GDM1 (cell line): Measurements from ENCODE around the gene RAB3B.

ENCODE experiments used
- DNase-seq: peaks from one replicate; lab custom pipeline; 2025; lab: John Stamatoyannopoulos, UW

RAB3B gene

DNA sequence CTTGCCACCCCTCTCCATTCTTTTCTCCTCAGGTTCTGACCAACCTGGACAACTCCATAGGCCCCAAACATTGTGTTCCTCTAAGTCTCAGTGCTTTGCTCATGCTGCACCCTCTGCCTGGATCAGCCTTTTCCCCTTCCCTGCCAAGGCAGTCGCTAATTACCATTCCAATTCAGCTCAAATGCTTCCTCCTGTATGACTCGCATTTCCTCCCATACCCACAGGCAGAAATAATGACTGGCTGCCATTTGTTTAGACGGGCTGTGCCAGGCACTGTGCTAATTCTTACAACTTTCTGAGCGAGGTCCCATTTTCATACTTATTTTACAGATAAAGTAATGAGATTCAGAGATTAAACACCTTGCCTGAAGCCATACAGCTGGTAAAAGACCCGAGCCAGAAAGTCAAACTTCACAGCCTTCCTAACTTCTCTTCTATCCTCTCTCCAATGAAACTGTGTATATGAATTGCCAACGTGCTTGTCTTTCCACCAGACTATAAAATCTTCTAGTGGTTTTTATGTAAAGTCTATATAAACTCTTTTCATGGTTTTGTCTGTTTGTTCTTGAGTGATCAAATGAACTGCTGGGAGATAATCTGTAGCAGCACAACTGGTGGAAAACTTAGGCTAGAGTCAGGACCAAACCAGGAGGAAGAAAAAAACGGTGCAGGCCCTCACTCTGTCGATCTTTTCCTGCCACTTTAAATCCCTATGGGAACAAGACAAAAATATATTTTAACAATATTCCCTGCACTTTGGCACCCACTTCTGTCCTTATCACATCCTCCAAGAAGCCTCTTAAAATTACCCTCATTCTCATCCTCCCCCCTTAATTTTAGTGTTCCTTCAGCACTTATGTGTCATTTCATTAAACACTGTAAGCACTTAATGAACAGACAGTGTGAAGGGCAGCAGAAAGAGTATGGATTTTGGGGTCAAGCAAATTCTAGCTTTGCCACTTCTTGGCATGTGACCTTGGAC lies 33.7 kb downstream of the RAB3B start:
- peak; percentile 32 for DNase-seq

DNA sequence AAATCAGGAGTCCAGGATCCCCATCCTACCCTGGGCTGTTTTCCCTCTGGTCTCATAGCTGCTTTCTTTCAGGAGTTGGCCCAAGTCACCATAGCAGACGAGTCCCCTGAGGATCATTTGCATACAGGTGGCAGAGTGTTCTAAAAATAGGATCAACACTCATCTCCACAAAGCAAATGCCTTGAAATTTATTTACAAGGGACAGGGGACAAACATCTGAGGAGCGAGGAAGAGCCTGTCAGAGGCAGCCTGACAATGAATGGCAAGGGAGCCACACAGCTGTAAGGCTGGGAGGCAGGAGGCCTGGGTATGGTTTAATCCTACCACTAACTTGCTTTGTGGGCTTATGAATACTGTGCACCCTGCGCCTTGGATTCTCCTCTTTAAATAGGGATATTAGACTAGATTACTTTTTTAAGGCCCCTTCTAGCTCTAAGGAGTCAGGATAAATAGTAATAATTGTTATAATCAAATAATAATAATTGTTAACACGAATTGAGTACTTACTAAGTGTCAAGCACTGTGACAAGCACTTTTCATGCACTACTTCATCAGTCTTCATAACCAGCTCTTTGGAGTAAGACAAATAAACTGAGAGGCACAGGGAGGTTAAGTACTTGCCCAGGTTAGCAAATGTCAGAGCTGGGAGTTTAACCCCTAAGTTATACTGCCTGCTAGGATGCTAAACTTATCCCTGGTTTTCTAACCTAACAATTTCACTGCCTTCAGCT lies 34.5 kb downstream of the RAB3B start:
- no peak for DNase-seq

DNA sequence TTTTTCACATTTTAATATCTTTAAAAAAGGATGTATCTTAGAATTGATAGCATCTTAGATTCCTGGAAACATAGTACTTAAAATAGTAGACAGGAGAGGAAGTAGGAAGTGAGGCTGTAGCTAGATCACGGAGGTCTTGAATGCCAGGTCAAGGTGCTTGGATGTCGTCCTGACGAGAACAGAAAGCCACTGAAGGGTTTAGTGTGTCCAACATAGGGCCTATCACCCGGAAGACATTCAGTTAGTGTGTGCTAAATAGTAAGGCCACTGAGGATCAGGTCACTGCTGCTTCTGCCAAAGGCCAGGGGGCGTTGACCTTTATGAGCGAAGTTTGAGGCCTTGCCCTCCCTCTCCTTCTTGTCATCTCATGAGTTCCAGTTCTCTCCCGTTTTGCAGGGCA lies 35.7 kb downstream of the RAB3B start:
- no peak for DNase-seq

DNA sequence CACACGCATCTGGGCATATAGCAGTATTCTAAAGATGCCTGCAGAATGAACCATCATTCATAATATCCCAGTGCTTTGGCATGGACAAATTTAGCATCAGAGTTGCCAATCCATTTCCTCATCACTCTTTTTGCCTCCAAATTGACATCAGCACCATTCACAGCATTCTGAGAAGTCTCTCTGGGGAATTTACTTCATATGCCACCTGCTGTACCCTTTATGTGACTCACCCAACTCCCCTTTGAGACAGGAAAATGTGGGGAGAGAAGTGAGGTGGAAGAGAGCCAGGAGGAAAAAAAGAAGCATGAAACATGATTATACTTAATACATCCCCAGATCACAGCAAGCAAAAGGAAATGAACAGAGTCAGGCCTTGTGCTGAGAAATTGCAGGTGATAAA lies 37.4 kb downstream of the RAB3B start:
- DNase-seq = no peak

DNA sequence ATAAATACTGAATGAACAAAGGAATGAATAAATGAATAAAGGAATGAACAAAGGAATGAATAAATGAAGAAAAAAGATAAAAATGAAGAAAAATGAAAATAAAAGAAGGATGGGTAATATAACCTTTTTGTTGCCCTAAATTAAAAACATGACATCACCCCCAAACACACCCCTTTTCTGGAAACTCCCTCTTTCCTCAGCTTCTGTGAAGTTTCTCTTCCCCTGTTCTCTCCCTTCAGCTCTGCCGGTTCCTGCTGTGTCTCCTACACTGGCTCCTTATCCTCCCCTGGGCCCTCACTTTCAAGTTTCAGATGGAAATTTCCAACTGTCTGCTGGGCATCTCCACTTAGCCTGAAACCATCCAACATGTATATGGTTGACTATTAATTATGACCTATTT lies 37.9 kb downstream of the RAB3B start:
- no peak for DNase-seq

DNA sequence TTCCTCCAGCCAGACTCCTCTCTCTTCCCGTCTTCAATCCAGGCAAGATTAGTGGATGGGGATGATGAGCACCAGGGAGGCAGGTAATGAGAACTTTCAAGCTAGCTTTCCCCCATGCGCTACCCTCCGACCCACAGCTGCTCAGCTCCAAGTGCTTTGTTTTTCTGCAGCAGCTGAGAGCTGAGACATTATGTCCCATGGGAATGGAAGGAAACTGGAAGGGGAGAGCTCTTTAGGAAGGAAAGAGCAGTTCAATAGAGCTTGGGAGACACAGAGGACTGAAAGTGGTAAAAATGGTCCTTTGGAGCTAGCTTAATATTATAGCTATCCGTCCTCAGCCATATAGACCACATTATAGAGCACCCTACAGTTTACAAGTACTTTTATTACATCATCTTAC lies 39.8 kb downstream of the RAB3B start:
- DNase-seq = no peak

DNA sequence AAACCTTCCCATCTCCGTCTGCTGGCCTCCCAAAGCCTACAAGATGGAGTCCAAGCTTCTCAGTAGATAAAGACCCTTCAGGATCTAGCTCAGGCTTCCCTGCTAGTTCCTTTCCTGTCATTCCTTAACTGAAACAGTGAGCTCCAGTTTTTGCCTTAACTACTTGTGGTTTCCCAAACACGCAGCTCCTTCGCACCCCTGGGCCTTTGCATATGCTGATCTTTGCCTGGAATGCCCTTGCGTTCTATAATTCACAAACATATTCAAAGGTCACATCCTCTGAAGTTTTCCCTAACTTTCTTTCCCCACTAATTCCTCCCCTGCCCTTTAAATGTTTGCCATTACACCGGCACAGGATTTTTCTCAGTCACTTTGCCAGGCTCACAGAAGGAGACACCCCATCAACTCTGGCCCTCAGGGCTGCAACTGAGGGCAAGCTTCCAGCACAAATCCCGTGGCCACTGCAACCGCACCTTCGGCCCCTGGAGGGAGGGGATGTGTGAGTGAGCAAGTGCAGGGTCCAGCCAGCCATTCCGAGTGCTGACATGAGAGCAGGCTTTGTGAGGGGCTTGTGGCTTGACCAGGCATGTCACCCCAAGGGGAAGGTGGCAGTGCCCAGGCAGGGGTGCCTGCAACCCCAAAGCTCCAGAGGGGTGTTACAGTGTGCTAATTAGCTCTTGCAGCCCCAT lies 41.3 kb downstream of the RAB3B start:
- no peak for DNase-seq

DNA sequence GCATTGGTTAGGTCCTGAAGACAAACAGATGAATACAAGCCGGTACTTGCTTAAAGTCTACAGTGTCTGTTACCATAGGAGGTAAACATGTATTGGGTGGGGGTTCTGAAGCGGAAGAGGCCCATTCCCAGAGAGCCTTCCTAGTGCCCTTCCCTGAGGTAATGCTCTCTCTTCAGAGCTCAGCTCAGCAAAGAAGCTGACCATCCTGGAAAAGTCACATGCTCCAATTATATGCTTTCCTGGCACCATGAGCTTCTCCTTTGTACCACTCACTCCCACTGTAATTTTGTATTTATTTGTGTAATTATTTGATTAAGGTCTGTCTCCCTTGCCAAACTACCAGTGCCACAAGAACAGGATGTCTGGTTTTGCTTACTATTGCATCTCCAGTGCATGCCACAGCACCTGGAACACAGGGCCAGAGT lies 42.0 kb downstream of the RAB3B start:
- no peak for DNase-seq

DNA sequence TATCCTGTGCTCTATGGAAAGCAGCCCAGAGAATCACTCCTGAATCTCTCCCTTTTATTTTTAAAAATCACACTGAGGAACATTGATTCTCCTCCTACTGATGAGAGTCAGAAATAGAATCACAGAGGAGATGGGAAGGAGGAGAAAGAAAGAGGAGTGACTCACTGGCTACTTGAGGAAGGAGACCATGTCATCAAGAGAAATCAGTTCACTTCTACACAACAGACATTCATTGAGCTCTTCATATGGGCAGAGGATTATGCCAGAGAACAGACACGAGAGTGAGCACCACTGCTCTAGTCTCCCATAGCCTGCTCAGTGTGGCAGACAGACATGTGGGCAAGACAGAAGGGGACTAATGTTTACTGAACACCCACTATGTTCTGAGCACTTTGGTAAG lies 44.2 kb downstream of the RAB3B start:
- DNase-seq = no peak

DNA sequence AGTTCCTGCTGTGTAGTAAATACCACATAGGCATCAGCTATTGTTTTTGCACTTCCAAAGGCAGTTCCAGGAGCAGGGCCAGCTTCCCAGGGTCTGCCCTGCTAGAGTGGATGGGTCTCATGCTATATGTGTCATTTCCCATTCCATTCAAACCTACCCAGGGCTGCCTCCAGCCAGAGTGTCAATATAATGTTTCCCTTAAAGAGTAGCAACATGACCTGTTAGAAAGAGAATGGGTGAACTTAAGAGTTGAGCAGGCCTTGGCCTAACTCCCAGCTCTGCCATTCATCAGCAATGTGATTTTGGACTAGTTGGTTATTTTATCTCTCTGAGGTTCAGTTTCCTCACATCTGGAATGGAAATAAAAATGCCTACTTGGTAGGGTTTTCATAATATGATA lies 44.9 kb downstream of the RAB3B start:
- DNase-seq = no peak

DNA sequence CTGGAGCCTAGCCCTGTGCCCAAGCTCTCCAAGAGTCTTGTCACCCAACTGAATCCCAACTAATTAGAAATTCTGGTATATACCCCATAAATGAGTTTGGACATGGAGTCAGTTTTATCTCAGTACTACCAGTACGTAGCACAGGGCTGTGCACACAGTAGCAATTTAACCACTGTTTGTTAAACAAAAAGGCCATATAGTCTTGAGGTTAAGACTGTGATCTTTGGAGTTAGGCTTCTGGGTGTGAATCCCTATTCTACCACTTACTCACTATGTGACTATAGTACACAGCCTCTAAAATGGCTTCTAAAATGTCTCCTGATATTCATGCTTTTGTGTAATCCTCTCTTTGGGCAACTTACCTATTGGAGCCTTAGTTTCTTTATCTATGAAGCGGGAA lies 48.2 kb downstream of the RAB3B start:
- no peak for DNase-seq

DNA sequence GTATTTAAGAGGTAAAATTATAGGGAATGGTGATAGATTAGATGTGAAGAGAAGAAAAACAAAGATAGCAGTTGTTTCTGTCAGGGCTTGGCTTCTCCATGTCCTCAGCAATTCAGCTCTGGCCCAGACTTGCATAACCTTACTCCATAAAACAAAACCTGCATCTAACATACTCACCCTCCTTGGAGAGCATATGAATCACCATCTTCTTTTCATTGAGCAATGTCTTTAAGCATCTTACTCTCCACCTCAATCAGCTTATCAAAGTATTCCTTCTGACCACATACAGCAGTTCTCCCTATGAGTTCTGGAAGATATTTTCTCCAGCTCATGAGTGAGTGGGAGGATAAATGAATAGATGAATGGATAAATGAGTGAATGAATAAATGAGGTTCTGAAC lies 49.0 kb downstream of the RAB3B start:
- DNase-seq = no peak

DNA sequence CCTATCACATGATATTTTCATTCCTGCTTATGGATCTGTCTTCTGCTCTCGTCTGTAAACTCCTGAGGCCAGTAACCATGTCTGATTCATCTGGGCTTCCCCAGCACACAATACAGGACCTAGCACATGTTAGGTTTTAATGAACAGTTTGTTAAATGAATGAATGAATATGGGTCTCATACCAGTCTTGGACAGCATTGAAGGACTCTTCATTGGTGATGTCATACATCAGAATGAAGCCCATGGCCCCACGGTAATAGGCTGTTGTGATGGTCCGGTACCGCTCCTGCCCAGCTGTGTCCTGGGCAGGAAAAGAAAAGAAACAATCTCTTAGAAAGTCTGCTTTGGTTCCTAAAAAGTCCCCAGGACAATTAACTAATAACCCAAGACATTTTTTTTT lies 53.4 kb downstream of the RAB3B start:
- no peak for DNase-seq

DNA sequence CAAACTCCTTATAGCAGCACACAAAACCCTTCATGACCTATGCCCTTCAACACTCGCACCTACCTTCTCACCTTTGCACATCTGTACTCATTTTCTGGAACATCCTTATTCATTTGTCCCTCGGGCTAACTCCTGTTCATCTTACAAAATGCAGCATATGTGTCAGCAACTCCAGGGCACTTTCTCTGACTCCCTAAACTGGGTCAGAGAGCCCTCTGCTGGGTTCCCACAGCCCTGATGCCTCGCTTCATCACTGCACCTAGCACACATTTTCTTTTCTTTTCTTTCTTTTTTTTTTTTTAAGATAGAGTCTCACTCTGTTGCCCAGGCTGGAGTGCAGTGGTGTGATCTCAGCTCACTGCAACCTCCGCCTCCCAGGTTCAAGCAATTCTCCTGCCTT lies 54.0 kb downstream of the RAB3B start:
- DNase-seq = no peak

DNA sequence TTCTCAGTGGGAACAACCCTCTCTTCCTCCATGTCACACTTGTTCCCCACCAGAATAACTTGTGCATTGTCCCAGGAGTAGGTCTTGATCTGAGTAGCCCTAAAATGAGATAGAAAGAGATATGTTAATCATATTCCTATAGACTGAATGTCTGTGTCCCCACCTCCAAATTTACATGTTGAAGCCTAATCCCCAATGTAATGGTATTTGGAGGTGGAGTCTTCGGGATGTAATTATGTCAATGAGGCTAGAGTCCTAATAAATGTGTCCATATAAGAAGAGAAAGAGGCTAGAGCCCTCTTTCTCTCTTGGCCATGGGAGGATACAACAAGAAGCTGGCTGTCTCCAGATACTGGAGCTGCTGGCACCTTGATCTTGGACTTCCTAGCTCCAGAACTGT lies 57.2 kb downstream of the RAB3B start:
- no peak for DNase-seq

DNA sequence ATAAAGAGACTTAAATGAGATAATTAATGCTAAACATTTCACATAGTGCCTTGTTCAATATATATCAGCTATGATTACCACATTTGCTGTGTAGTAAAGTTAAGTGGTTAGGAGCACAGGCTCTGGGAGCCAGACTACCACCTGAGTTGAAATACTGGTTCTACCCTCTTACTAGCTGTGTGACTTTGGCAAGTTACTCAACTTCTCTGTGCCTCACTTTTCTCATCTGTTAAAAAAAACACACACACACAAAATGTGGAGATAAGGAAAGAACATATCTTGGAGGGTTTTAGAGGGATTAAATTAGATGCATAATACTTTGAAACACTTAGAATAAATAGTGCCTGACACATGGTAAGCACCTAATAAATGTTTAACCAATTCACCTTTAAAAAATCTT lies 60.2 kb downstream of the RAB3B start:
- no peak for DNase-seq

DNA sequence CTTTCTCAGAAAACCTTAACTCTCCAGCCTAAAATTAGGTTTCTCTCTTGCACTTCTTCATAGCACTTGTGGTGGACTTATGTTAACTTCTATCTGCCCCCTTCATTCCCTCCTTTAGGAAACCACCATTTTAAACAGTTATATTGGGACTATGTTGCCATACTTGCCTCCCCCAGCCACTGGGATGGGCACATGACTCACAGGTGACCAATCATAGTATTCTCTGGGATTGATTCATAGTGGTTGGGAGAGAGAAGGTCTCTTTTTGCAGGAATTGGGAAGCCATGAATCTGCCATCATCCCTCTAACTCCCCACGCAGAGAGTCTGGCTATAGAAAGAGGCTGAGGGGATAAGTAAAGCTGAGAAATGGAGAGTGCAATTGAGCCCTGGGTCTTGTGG lies 61.6 kb downstream of the RAB3B start:
- no peak for DNase-seq

DNA sequence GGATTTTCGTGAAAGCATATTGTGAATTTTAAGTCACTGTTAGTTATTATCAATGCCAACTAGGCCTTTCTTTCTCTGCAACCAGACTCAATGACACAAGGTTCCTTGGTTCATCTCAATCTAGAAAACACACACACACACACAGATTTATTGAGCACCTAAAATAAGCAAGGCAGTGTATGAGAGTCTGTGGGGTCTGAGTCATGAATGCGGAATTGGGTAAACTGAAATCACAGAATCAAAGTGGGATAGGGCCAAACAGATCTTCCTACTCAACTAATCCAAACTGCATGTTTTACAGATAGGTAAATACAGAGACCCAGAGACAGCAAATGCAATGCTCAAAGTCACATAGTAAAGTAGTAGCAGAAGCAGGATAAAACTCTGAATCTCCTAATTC lies 63.5 kb downstream of the RAB3B start:
- no peak for DNase-seq

DNA sequence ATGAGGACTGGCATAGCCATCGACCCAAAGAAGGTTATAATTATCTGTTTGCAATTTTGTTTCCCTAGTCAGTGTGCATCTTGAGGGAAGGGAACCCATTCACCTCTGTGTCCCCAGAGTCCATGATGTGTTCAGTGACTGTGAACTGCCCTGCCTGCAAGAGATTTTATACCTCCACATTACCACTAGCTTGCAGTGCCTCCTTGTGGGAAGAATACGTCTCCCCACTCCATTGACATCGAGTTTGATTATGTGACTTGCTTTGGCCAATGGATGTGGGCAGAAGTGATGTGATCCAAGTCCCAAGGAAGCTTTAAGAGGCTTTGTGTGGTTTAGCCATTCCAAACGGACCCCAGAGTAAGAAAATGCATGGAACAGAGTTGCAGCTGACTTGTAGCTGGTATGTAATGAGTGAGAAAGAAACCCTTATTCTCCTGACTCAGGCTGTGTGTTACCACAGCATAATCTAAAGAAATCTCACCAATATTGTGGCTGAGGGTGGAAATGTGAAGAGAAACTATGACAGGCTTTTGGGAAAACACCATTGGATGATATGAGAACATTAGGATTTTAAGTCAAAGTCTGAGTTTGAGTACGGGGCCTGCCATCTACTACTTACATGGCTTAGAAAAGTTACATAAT lies 64.2 kb downstream of the RAB3B start:
- peak; percentile 11 for DNase-seq

DNA sequence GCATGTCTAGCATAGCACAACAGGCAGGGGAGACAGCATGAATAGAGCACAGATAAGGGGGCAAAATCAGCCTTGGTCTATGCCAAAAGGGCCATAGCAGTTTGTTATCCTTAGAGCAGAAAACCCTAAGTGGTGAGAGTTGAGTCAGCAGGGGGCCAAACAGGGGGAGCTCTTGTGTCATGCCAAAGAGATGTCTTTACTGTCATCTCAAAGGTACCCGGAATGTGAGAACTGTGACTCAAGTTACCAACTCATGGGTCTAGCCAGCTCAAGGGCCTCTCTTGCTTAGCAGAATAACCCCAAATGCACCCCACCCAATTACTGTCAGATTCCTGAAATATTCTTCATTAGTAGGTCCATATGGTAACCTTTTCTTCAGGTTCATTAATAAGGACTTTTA lies 66.0 kb downstream of the RAB3B start:
- DNase-seq = no peak

DNA sequence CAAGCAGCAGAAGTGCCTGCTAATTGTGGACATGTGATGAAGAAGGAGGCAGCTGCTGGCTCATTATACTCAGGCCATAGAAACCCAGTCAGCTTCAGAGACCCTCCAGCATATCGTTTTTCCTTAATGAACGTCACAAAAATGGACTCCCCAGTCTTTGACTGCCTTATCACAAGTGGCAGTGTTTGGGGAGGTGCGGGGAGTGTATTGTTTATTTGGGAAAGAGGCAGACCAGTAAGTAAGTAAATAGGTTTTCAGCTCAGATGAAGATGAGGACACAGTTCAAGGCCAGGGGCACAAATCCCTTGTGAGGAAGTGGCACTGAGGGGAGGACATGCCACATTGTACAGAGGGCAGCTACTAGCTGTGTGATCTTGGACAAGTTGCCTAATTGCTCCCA lies 68.5 kb downstream of the RAB3B start:
- DNase-seq = no peak

DNA sequence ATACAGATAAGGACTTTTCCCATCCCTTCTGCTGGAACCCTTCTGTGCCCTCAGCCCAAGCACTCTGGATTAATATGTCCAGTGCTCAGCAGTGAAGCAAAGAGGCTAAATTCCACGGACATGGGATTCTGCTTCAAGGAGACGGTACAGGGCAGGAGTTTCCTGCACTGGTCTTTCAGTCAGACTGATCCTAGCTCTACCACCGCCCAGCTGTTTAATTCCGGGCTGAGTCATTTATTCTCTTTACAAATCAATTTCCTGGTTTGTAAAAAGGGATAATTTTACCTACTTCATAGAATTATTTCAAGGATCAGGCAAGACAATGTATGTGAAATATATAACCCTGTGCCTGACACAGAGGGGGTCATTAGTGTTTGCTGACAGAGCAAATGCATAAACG lies 70.4 kb downstream of the RAB3B start:
- no peak for DNase-seq
